ENCODE measurements around the gene RGS13. TPM values are rescaled to one million over a fixed set of nuclear protein-coding genes. Genes with fewer than 3 reads are reported as not detected.

Gene RGS13
- total and polyA plus RNA-seq, 7 donors, result 0.03 to 0.25 (median 0.11) TPM; not detected in 2

DNA sequence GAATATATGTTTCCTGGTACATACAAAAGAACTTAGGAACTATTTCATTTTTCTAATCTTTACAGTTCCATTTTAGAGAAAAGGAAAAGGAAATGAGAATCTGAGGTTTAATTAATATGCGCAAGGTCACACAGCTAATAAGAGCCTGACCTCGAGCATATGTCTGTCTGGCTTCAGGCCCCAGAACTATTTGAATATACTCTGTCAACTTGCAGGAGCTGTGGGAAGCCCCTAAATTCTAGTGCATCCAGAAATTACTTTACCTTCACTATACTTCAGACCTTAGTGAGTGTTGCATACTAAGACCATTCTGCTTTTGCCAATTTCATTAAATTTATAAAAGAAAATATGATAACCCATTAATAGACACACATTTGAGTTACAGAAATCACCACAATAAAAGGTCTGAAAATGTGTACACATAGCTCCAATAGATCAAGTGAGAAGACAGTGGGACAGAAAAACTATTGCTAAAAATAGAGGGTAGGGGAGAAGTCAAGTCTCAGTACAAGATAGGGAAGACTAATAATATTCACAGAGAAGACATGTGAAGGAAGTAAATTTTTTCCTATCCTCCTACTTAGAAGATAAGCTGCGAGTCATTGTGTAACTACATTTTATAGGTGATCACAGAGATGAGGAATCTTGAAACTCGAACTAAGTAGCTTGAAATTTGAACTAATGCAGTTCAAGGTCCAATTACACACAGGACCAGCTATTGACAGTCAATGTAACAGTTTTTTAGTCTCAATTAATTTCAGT, 3.8 kb downstream of the RGS13 start:
- WGBS, 3 donors, result 55 to 61% (median 58%) methylated on average over 4 of the region's 4 CpGs
- intact Hi-C loops (cut with DNase I), result no loop called here
- TF ChIP-seq, protein P1, sequence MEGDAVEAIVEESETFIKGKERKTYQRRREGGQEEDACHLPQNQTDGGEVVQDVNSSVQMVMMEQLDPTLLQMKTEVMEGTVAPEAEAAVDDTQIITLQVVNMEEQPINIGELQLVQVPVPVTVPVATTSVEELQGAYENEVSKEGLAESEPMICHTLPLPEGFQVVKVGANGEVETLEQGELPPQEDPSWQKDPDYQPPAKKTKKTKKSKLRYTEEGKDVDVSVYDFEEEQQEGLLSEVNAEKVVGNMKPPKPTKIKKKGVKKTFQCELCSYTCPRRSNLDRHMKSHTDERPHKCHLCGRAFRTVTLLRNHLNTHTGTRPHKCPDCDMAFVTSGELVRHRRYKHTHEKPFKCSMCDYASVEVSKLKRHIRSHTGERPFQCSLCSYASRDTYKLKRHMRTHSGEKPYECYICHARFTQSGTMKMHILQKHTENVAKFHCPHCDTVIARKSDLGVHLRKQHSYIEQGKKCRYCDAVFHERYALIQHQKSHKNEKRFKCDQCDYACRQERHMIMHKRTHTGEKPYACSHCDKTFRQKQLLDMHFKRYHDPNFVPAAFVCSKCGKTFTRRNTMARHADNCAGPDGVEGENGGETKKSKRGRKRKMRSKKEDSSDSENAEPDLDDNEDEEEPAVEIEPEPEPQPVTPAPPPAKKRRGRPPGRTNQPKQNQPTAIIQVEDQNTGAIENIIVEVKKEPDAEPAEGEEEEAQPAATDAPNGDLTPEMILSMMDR (IDR thresholded peaks at IDR 0.05), result no peak
- H3K27ac ChIP-seq, result no peak overlapping the region
- no peaks in the 10 kb centered on the region for H3K36me3 ChIP-seq (ENCODE audit: insufficient read depth in 1 of 2, low read depth in 1 of 2)
- no peak for ATAC-seq
- H3K27me3 ChIP-seq (ENCODE audit: insufficient read depth in 3 of 3, low read length in 2 of 3), result no peaks in the 10 kb centered on the region
- H3K4me3 ChIP-seq, result no peak overlapping the region
- no peaks in the 10 kb centered on the region for H3K9me3 ChIP-seq
- no peaks in the 10 kb centered on the region for H3K4me1 ChIP-seq
- no peak for DNase-seq

DNA sequence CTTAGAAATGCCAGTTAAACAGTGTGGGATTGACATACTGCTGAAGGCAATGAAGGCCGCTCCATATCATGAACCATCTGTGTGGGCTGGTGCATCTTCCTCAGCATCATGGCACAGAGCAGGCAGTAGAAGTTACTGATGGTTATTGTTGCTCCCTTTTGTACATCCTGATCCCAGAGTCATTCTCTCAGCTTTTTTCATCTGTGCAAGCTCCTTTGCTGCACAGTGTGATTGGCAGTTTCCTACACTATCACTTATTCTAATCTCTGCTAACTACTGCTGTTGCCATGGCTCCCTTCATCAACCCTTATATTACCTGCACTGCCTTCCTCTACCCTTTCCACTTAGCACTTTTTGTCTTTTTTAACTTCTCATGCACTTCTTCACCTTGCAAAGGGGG, 16.2 kb downstream of the RGS13 start:
- TF ChIP-seq, protein P1 (IDR thresholded peaks at IDR 0.05), result no peak
- DNase-seq (no peak), ATAC-seq (no peak)
- Histone ChIP-seq H3K27ac (no peak overlapping the region), H3K36me3 (ENCODE audit: insufficient read depth in 1 of 2, low read depth in 1 of 2) (no peaks in the 10 kb centered on the region), H3K4me1 (no peaks in the 10 kb centered on the region), H3K9me3 (no peaks in the 10 kb centered on the region), H3K27me3 (ENCODE audit: insufficient read depth in 3 of 3, low read length in 2 of 3) (no peaks in the 10 kb centered on the region), H3K4me3 (no peak overlapping the region)
- intact Hi-C loops (cut with DNase I), result no loop called here
- 100% methylated on average over 1 of the region's 1 CpG for WGBS, 3 donors

DNA sequence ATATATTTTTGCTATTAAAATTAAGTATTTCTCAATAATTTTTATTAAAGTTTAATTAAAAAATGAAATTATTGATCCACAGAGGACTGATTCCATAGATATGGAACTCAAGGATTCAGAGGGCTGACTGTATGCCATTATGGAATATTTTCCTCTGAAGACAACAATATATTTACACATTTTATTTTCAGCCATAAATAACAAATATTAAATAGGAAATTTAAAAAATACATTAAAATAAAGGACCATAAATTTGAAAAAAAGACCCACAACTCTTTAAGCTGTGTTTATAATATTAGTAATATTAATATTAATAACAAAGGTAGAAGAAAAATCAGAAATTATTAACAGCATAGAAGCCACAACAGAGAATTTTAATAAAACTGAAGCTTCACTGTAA, 18.2 kb downstream of the RGS13 start:
- intact Hi-C loops (cut with DNase I), result no loop called here

DNA sequence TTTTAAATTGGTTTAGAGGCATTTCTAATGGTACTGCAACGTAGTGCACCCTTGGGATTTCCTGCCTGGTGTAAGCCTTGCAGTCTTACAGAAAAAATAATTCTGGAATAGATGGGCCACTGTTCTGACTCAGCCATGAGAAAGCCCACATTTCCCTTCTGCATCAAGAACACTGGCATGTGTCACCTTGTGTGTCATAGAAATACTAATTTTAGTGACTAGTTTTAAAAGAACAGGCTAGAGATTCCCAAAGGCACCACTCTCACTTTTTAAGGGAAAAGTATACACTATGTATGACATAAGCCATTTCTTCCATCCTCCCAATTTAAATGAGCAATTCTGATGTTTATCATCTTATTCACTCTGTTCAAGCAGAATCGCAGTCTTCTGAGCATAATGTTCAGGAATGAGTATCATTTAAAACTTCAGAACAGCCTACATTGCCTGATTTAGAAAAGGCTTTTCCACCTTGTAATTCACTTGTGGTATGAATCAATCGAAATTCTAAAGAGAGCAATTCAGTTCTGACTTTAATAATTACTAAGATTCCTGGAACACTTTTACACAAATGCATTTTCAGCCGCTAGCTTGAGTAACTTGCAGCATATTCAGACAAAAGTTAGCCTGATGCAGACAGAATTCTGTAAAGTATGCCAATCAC, 18.8 kb downstream of the RGS13 start:
- H3K36me3 ChIP-seq (ENCODE audit: insufficient read depth in 1 of 2, low read depth in 1 of 2), result no peaks in the 10 kb centered on the region
- no peaks in the 10 kb centered on the region for H3K4me1 ChIP-seq
- H3K27me3 ChIP-seq (ENCODE audit: insufficient read depth in 3 of 3, low read length in 2 of 3), result no peaks in the 10 kb centered on the region
- 66 to 68% (median 68%) methylated on average over 4 of the region's 4 CpGs for WGBS, 3 donors
- no peak for ATAC-seq
- H3K4me3 ChIP-seq, result no peak overlapping the region
- no peak overlapping the region for H3K27ac ChIP-seq
- H3K9me3 ChIP-seq, result no peaks in the 10 kb centered on the region
- intact Hi-C loops (cut with DNase I), result no loop called here
- TF ChIP-seq, protein P1 (IDR thresholded peaks at IDR 0.05), result no peak
- no peak for DNase-seq

More for the DNA sequence above, 18.2 kb downstream of the RGS13 start:
- DNase-seq (no peak), ATAC-seq (no peak)
- H3K4me3 ChIP-seq, result no peak overlapping the region
- no peaks in the 10 kb centered on the region for H3K27me3 ChIP-seq (ENCODE audit: insufficient read depth in 3 of 3, low read length in 2 of 3)
- no peaks in the 10 kb centered on the region for H3K36me3 ChIP-seq (ENCODE audit: insufficient read depth in 1 of 2, low read depth in 1 of 2)
- H3K27ac ChIP-seq, result no peak overlapping the region
- TF ChIP-seq, protein P1 (IDR thresholded peaks at IDR 0.05), result no peak
- no peaks in the 10 kb centered on the region for H3K4me1 ChIP-seq
- no peaks in the 10 kb centered on the region for H3K9me3 ChIP-seq
